Upper lobe of left lung (tissue), 4 donors: ENCODE results near the gene ELP4.
"Not testable (repeated sequence)": the region's sequence is repeated elsewhere in the genome, so short reads cannot be mapped to it uniquely, and the experiment has no call there.

Experiments used
- CTCF ChIP-seq, 6 experiments: fragments of 450-650 bp in 4 of 6; fragments of 200-600 bp in 2 of 6; sonication (generic) in 2 of 6; IDR thresholded peaks; one replicate each; pipeline ENCODE4 v1.5.1; 2016 to 2019; ENCODE audit warnings: antibody characterized with exemption in 6 of 6
- POLR2A ChIP-seq, 4 donors: fragments of 450-650 bp; IDR thresholded peaks; one replicate each; pipeline ENCODE4 v1.5.1; 2016 to 2017; ENCODE audit warnings: antibody characterized with exemption in 4 of 4, mild to moderate bottlenecking in 2 of 4

DNA sequence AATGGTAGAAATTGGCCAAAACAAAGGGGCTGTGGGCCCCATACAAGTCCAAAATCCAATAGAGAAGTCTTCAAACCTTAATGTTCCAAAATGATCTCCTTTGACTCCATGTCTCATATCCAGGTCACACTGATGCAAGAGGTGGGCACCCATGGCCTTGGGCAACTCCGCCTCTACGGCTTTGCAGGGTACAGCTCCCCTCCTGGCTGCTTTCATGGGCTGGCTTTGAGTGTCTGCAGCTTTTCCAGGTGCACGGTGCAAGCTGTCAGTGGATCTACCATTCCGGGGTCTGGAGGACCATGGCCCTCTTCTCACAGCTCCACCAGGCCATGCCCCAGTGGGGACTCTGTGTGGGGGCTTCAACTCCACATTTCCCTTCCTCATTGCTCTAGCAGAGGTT is 15.8 kb upstream of the ELP4 start:
- not testable (repeated sequence) for TF ChIP-seq POLR2A, CTCF (IDR thresholded peaks at IDR 0.05)
